Lower leg skin (tissue), 4 donors: ENCODE results near the gene HOXD10. TPM values are rescaled to one million over a fixed set of nuclear protein-coding genes. Genes with fewer than 3 reads are reported as not detected.

Experiments used
- DNase-seq, 2 donors: peaks; one replicate each; pipeline ENCODE4 v3.0.0-alpha.2; 2019; ENCODE audit warnings: low spot score in 2 of 2
- H3K4me3 ChIP-seq: fragments of 200-600 bp; sonication (generic); 2 replicates; pipeline ENCODE4 v1.5.1; 2017; ENCODE audit warnings: mild to moderate bottlenecking, low read depth; ENCODE audit not compliant: poor library complexity, severe bottlenecking
- CTCF ChIP-seq, 3 donors: fragments of 450-650 bp; IDR thresholded peaks; one replicate each; pipeline ENCODE4 v1.5.1; 2016; ENCODE audit warnings: antibody characterized with exemption in 3 of 3, mild to moderate bottlenecking in 3 of 3, moderate library complexity in 2 of 3
- POLR2A ChIP-seq, 2 donors: fragments of 450-650 bp; IDR thresholded peaks; one replicate each; pipeline ENCODE4 v1.6.1; 2016 to 2017; ENCODE audit warnings: antibody characterized with exemption in 2 of 2, mild to moderate bottlenecking in 1 of 2, moderate library complexity in 1 of 2
- WGBS, 2 donors: methylation state at CpG; one replicate each; pipeline ENCODE4 v1.1.5; 2018; 5-methylcytosine and 5-hydroxymethylcytosine counted together
- intact Hi-C: fragments of 100-400 bp; cut with DNase I; formaldehyde crosslinking; loops from one replicate; pipeline ENCODE4 v1.15.0; 2023; ENCODE audit warnings: low total_unique reads
- total RNA-seq, 4 donors: library from RNA; depleted of rRNA; stranded (reverse); fragments of >200 nt; gene quantifications; one replicate each; pipeline ENCODE4 v1.1.0, GENCODE V29; 2016

Gene HOXD10
- total RNA-seq, 4 donors from 2014 or later = 0.29 to 3.1 (median 1.4) TPM; not detected in 1

- TF ChIP-seq CTCF (IDR thresholded peaks at IDR 0.05) (no peak), POLR2A (IDR thresholded peaks at IDR 0.05) (no peak)
- intact Hi-C loops = loop anchor here (5.0 kb wide), 2 partner anchors 417 to 502 kb away; no protein-coding TSS in a partner anchor
- H3K4me3 ChIP-seq = no peak overlapping the region
- peak in 1 of 2 donors; percentile 59 for DNase-seq
Observed at GRCh38 chr2:176135035-176135440, 18.5 kb downstream of the HOXD10 start.

- peak overlapping the region; percentile 34 for H3K4me3 ChIP-seq
- WGBS, 2 donors = 2 to 3% methylated on average over 45 to 50 of the region's 71 CpGs
- DNase-seq = peak in 1 of 2 donors; percentile 87
- intact Hi-C loops = loop anchor here (5.0 kb wide), 2 partner anchors 416 to 501 kb away; no protein-coding TSS in a partner anchor
- TF ChIP-seq CTCF (IDR thresholded peaks at IDR 0.05) (no peak), POLR2A (IDR thresholded peaks at IDR 0.05) (no peak)
Observed at GRCh38 chr2:176136374-176137251, 20.0 kb downstream of the HOXD10 start.

- intact Hi-C loops = loop anchor here (5.0 kb wide), 2 partner anchors 415 to 500 kb away; no protein-coding TSS in a partner anchor
- no peak for DNase-seq
- 8 to 31% methylated on average over 2 of the region's 2 CpGs for WGBS, 2 donors
- peak overlapping the region; percentile 34 for H3K4me3 ChIP-seq
- TF ChIP-seq CTCF (IDR thresholded peaks at IDR 0.05) = no peak
- TF ChIP-seq POLR2A (IDR thresholded peaks at IDR 0.05) = no peak
Observed at GRCh38 chr2:176137252-176137580, 20.6 kb downstream of the HOXD10 start.

GRCh38 chr2:176137906-176138305, 21.3 kb downstream of the HOXD10 start:
- no peak overlapping the region for H3K4me3 ChIP-seq
- DNase-seq = peak in 1 of 2 donors; percentile 50
- no peak for TF ChIP-seq CTCF (IDR thresholded peaks at IDR 0.05)
- no peak for TF ChIP-seq POLR2A (IDR thresholded peaks at IDR 0.05)
- WGBS, 2 donors = 56 to 73% methylated on average over 8 of the region's 8 CpGs
- intact Hi-C loops = loop anchor here (5.0 kb wide), 2 partner anchors 414 to 499 kb away; no protein-coding TSS in a partner anchor

GRCh38 chr2:176138526-176138922, 21.9 kb downstream of the HOXD10 start:
- intact Hi-C loops = loop anchor here (5.0 kb wide), 2 partner anchors 414 to 499 kb away; no protein-coding TSS in a partner anchor
- 38 to 42% methylated on average over 14 of the region's 14 CpGs for WGBS, 2 donors
- no peak overlapping the region for H3K4me3 ChIP-seq
- TF ChIP-seq POLR2A (IDR thresholded peaks at IDR 0.05) = no peak
- TF ChIP-seq CTCF (IDR thresholded peaks at IDR 0.05) = no peak
- DNase-seq = peak in 1 of 2 donors; percentile 81
